ENCODE results near the gene C16orf96.

DNA sequence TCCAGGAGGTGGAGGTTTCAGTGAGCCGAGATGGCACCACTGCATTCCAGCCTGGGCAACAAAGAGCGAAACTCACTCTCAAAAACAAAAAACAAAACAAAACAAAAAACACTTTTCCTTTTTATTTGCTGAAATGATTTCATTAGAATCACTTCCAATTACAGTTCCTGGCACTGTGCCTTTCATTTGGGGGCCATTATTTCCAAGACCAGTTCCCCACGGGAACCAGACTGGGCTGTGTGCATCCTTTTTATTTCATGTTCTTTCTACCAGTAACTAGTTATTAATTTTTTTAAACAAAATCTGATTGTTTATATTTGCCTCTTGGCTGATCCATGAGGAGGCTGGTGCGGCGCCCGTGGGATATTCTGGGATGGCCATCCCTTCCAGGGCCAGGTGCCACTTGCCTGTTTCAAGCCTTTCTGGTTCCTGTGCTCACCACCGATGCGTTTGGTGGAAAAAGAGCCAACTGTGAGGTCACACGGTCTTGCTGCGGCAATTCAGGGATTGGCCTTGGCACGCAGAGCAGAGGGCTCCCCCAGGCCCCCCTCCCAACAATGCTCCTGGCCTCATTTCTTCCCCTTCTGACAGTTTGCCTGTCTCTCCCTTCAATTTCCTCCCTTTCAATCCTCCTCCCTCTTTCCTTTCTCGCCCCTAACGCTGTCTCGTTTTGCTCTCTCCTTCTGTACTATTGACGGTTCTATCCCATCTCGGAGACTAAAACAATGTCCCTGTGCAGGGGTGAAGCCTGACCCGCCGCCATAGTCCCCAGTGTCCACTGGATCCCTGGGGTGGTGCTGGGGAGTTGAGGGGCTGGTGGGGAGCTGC is 45.1 kb downstream of the C16orf96 start:
- no peak for TF ChIP-seq POLR2AphosphoS5 (IDR thresholded peaks at IDR 0.05; ENCODE audit: low read depth, low read length)
- no peak for TF ChIP-seq POLR2A (IDR thresholded peaks at IDR 0.05; ENCODE audit: low read depth, low read length)

Data from GM12892 (cell line).